ENCODE measurements around the gene MCRIP1.

The MCRIP1 gene, protein sequence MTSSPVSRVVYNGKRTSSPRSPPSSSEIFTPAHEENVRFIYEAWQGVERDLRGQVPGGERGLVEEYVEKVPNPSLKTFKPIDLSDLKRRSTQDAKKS

DNA sequence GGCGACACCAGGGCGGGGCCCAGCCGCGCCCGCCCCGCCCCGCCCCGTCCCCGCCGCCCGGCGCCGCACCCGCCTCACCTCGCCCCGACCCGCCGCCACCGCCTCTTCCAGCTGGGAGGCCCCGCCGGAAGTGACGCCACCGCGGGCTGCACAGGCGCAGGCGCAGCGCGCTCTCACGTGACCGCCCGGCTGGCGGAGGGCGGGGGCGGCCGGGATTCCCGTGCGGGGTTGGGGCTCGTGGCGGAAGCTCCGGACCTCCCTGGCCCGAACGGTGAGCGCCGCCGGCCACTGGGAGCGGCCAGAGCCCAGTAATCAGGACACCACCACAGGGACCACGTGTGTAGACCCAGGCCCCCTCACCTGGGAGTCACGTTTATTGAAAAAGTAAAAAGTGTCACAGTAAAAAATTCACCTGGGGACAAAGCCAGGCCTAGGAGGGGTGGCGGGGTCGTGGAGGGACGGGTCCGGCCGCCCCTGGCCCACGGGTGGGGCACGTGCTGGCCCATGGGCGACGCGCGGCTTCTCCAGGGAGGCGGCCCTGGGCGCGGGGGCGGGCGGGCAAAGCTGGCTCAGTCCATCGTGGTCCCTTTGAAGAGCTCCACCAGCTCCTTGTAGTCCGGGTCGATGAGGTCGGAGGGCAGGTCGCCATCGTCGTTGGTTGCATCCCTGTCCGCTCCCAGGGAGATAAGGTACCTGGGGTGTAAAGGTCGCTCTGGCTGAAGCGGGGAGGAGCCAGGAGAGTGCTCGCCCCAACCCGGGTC, at the start of gene MCRIP1:
MCRIP1 (minus strand) TSS at position 132 of the 761 bp plus-strand sequence. CDS start 8,785 bp downstream, outside the sequence.
- Histone ChIP-seq H3K4me3 (ENCODE audit: insufficient read depth, low read length, poor library complexity, severe bottlenecking) (peak within 1 kb of the TSS; percentile 82), H4K20me1 (ENCODE audit: low read depth, low read length) (no peaks in the 10 kb centered on the region), H2AFZ (ENCODE audit: low read depth, low read length, severe bottlenecking) (peak within 1 kb of the TSS; percentile 20), H3K36me3 (ENCODE audit: low read length) (no peaks in the 10 kb centered on the region), H3K79me2 (ENCODE audit: insufficient read depth, low read length) (no peaks in the 10 kb centered on the region), H3K9me3 (ENCODE audit: insufficient read depth, low read length) (no peaks in the 10 kb centered on the region), H3K4me2 (ENCODE audit: low read depth, low read length, poor library complexity, severe bottlenecking) (peak within 1 kb of the TSS; percentile 90), H3K9me2 (replicated peaks; ENCODE audit: insufficient read depth, low read length) (no peaks in the 10 kb centered on the region), H3K27ac (ENCODE audit: low read depth, low read length) (peak within 1 kb of the TSS; percentile 65), H3K9ac (ENCODE audit: low read length) (peak within 1 kb of the TSS; percentile 84), H3K27me3 (ENCODE audit: low read length) (no peaks in the 10 kb centered on the region), H3F3A (ENCODE audit: insufficient read depth) (no peaks in the 10 kb centered on the region)
- TF ChIP-seq, protein P1, sequence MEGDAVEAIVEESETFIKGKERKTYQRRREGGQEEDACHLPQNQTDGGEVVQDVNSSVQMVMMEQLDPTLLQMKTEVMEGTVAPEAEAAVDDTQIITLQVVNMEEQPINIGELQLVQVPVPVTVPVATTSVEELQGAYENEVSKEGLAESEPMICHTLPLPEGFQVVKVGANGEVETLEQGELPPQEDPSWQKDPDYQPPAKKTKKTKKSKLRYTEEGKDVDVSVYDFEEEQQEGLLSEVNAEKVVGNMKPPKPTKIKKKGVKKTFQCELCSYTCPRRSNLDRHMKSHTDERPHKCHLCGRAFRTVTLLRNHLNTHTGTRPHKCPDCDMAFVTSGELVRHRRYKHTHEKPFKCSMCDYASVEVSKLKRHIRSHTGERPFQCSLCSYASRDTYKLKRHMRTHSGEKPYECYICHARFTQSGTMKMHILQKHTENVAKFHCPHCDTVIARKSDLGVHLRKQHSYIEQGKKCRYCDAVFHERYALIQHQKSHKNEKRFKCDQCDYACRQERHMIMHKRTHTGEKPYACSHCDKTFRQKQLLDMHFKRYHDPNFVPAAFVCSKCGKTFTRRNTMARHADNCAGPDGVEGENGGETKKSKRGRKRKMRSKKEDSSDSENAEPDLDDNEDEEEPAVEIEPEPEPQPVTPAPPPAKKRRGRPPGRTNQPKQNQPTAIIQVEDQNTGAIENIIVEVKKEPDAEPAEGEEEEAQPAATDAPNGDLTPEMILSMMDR (IDR thresholded peaks at IDR 0.05; ENCODE audit: insufficient read depth, low read length, poor library complexity, severe bottlenecking), result no peak
- no peak for TF ChIP-seq EZH2phosphoT487 (conservative IDR thresholded peaks at IDR 0.05; ENCODE audit: low read length)

DNA sequence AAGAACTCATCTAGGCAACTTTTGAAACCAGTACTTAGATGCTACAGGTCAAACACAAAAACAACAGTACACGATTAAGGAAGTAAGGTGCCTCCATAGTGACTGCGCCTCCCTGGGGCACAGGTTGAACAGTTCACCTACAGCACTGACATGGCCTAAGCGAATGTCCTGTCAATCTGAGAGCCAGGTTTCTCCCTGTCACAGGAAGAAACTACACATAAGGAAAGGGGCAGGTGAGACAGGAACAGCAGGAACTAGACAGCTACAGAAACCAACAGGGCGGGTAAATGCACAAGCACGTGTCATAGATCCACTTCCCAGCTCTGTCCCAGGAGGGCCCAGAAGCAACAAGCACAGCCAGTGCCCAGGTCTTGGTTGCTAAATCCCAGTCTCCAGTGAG, 46.0 kb upstream of the MCRIP1 start:
- Histone ChIP-seq H3K9ac (ENCODE audit: low read length) (no peak overlapping the region), H3K4me2 (ENCODE audit: low read depth, low read length, poor library complexity, severe bottlenecking) (no peak overlapping the region), H3K79me2 (ENCODE audit: insufficient read depth, low read length) (0 out of 2 replicates have a peak, but pooled peaks cover 9% of the 10 kb centered on the region), H3K27me3 (ENCODE audit: low read length) (no peaks in the 10 kb centered on the region), H3K4me3 (ENCODE audit: insufficient read depth, low read length, poor library complexity, severe bottlenecking) (no peak overlapping the region), H3K9me3 (ENCODE audit: insufficient read depth, low read length) (no peaks in the 10 kb centered on the region), H3K27ac (ENCODE audit: low read depth, low read length) (no peak overlapping the region), H4K20me1 (ENCODE audit: low read depth, low read length) (no peaks in the 10 kb centered on the region), H3F3A (ENCODE audit: insufficient read depth) (peaks cover 28% of the 10 kb centered on the region), H3K9me2 (replicated peaks; ENCODE audit: insufficient read depth, low read length) (no peaks in the 10 kb centered on the region), H2AFZ (ENCODE audit: low read depth, low read length, severe bottlenecking) (no peak overlapping the region), H3K36me3 (ENCODE audit: low read length) (peaks cover 22% of the 10 kb centered on the region)
- no peak for TF ChIP-seq EZH2phosphoT487 (conservative IDR thresholded peaks at IDR 0.05; ENCODE audit: low read length)
- TF ChIP-seq, protein P1 (IDR thresholded peaks at IDR 0.05; ENCODE audit: insufficient read depth, low read length, poor library complexity, severe bottlenecking), result no peak

DNA sequence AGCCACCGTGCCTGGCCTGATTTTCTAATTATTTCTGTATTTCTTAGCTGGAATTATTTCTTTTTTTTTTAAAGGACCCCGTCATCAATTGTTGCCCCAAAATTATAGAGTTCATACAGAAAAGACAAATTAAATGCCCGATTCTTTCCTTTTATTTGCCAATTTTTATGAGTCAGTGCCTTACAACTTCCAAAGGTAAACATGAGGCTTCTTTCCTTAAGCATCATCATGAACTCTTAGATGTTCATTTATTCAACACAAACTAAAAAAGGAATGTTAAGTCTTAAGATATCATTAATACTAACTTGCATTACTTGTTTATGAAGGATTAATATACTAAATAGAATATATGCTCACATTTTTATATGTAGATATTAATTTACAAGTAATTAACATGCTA, 45.2 kb upstream of the MCRIP1 start:
- TF ChIP-seq EZH2phosphoT487 (conservative IDR thresholded peaks at IDR 0.05; ENCODE audit: low read length), result no peak
- TF ChIP-seq, protein P1 (IDR thresholded peaks at IDR 0.05; ENCODE audit: insufficient read depth, low read length, poor library complexity, severe bottlenecking), result no peak
- Histone ChIP-seq H3K79me2 (ENCODE audit: insufficient read depth, low read length) (0 out of 2 replicates have a peak, but pooled peaks cover 9% of the 10 kb centered on the region), H3K4me3 (ENCODE audit: insufficient read depth, low read length, poor library complexity, severe bottlenecking) (no peak overlapping the region), H3F3A (ENCODE audit: insufficient read depth) (peaks cover 37% of the 10 kb centered on the region), H3K9ac (ENCODE audit: low read length) (no peak overlapping the region), H3K27me3 (ENCODE audit: low read length) (no peaks in the 10 kb centered on the region), H3K9me2 (replicated peaks; ENCODE audit: insufficient read depth, low read length) (no peaks in the 10 kb centered on the region), H3K27ac (ENCODE audit: low read depth, low read length) (no peak overlapping the region), H3K4me2 (ENCODE audit: low read depth, low read length, poor library complexity, severe bottlenecking) (no peak overlapping the region), H3K9me3 (ENCODE audit: insufficient read depth, low read length) (no peaks in the 10 kb centered on the region), H3K36me3 (ENCODE audit: low read length) (peaks cover 22% of the 10 kb centered on the region), H4K20me1 (ENCODE audit: low read depth, low read length) (no peaks in the 10 kb centered on the region), H2AFZ (ENCODE audit: low read depth, low read length, severe bottlenecking) (no peak overlapping the region)

All from SU-DHL-6 (cell line).